ENCODE measurements around the gene DNAI1. TPM values are rescaled to one million over a fixed set of nuclear protein-coding genes. Genes with fewer than 3 reads are reported as not detected.

The DNAI1 gene
- total and polyA plus RNA-seq, 2 experiments from 2014 or later: 0.57 TPM; not detected in 1

DNA sequence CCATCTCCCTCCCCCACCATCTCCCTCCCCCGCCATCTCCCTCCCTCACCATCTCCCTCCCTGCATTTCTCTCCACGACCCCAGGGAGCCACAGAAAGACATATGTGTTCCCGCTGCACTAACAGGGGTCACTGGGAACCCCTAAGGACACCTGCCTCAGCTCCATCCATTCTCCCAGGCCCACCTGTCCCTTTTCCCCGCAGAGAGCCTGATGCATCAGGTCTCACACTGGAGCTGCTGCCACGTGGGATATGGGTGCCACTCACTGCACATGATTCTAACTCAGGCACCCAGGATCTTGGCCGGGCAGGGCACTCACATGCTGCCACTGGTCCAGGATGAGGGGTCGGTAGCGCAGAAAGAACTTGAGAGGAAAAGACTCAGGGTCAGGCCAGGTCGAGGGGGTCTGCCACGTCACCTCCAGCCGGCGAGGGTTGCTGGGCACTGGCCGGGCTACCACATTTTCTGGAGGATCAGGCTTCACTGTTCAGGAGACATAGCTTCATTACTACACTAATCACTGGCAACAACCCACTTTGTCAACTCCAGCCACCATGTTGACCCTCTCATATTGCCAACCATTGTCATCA lies 97.4 kb downstream of the DNAI1 start:
- Histone ChIP-seq H2AFZ (no peak overlapping the region), H3K4me3 (no peak overlapping the region), H3K4me1 (ENCODE audit: insufficient read depth) (peaks cover 40% of the 10 kb centered on the region), H3K9me3 (ENCODE audit: low read depth) (no peaks in the 10 kb centered on the region), H3K4me2 (no peak overlapping the region), H3K36me3 (replicated peaks; ENCODE audit: insufficient read depth, low read depth) (no peaks in the 10 kb centered on the region), H4K20me1 (ENCODE audit: insufficient read depth, poor library complexity, severe bottlenecking) (no peaks in the 10 kb centered on the region), H3K9me2 (replicated peaks; ENCODE audit: insufficient read depth) (no peaks in the 10 kb centered on the region), H3K79me2 (no peaks in the 10 kb centered on the region), H3K27ac (no peak overlapping the region), H3K27me3 (no peaks in the 10 kb centered on the region)
- TF ChIP-seq CTCF (IDR thresholded peaks at IDR 0.05; ENCODE audit: poor library complexity) (no peak), EZH2 (IDR thresholded peaks at IDR 0.05; ENCODE audit: borderline replicate concordance) (no peak), EZH2phosphoT487 (IDR thresholded peaks at IDR 0.05; ENCODE audit: low read depth, severe bottlenecking, unreplicated experiment) (no peak)
- 92% methylated on average over 12 of the region's 13 CpGs for WGBS (ENCODE audit: low lambda C conversion rate, missing lambda C conversion rate)
- DNase-seq (ENCODE audit: low spot score): no peak

DNA sequence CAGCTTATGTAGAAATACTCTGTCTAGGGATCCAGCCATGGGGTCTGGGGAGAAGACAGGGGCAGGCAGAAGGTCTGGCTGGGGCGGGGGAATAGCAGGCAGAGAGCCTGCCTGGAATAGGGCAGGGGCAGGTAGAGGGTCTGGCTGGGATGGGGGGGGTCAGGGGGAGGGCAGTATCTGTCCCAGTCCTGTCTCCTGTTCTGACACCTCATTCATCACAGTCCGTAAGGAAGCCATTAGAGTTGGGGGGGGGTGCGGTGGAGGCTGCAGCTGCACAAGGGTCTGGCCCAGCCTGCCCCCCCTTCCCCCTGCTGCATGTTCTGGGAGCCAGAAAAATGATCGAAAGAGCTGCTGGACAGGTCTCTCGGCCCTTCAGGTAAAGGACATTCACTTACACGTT lies 98.3 kb downstream of the DNAI1 start:
- Histone ChIP-seq H3K4me3 (no peak overlapping the region), H3K4me2 (no peak overlapping the region), H4K20me1 (ENCODE audit: insufficient read depth, poor library complexity, severe bottlenecking) (no peaks in the 10 kb centered on the region), H3K79me2 (no peaks in the 10 kb centered on the region), H2AFZ (no peak overlapping the region), H3K9me2 (replicated peaks; ENCODE audit: insufficient read depth) (no peaks in the 10 kb centered on the region), H3K27ac (no peak overlapping the region), H3K27me3 (no peaks in the 10 kb centered on the region), H3K9me3 (ENCODE audit: low read depth) (no peaks in the 10 kb centered on the region), H3K36me3 (replicated peaks; ENCODE audit: insufficient read depth, low read depth) (no peaks in the 10 kb centered on the region), H3K4me1 (ENCODE audit: insufficient read depth) (peaks cover 41% of the 10 kb centered on the region)
- TF ChIP-seq CTCF (IDR thresholded peaks at IDR 0.05; ENCODE audit: poor library complexity): no peak
- no peak for TF ChIP-seq EZH2 (IDR thresholded peaks at IDR 0.05; ENCODE audit: borderline replicate concordance)
- no peak for TF ChIP-seq EZH2phosphoT487 (IDR thresholded peaks at IDR 0.05; ENCODE audit: low read depth, severe bottlenecking, unreplicated experiment)
- no peak for DNase-seq (ENCODE audit: low spot score)
- WGBS (ENCODE audit: low lambda C conversion rate, missing lambda C conversion rate): 57% methylated on average over 6 of the region's 6 CpGs

DNA sequence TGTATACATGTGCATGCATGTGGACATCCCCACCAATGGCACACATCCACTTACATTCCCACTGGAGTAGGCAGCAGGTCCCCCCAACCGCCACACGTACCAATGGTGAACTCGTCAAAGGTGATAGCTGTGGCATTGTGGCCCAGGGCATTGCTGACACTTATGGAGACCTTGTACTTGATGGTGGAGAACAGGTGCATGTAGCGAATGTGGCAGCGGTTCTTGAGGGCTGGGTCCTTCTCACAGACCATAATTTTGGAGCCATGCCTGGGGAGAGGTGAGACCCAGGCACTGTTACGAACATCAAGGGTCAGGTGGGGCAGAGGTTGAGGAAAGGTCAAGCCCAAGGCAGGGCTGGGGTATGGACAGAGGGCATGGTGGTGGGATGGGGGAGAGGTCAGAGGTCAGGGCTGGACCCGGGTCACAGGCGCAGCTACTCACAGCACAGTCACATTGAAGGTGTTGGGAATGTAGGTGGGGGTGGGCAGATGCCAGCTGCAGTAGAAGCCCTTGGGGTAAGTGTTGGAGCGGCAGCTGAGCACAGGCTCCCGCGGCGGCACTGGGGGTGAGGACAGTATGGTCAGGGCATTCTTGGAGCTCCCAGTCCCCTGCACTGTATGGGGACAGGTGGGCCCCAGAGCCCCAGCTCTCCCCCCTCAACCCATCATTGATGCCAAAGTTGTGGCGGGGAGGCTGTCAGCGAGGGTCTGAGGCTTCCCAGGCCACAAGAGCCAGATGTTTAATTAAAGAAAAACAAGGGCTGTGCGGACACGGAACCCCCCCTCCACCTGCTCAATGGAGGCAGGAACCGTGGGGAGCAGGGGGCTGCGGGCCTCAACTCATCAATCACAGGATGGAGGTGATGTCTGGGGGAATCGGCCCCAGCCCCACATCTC lies 99.1 kb downstream of the DNAI1 start:
- Histone ChIP-seq H4K20me1 (ENCODE audit: insufficient read depth, poor library complexity, severe bottlenecking) (no peaks in the 10 kb centered on the region), H2AFZ (no peak overlapping the region), H3K9me2 (replicated peaks; ENCODE audit: insufficient read depth) (no peaks in the 10 kb centered on the region), H3K4me1 (ENCODE audit: insufficient read depth) (peaks cover 41% of the 10 kb centered on the region), H3K27me3 (no peaks in the 10 kb centered on the region), H3K36me3 (replicated peaks; ENCODE audit: insufficient read depth, low read depth) (no peaks in the 10 kb centered on the region), H3K27ac (no peak overlapping the region), H3K4me2 (no peak overlapping the region), H3K4me3 (no peak overlapping the region), H3K9me3 (ENCODE audit: low read depth) (no peaks in the 10 kb centered on the region), H3K79me2 (no peaks in the 10 kb centered on the region)
- TF ChIP-seq EZH2 (IDR thresholded peaks at IDR 0.05; ENCODE audit: borderline replicate concordance): no peak
- TF ChIP-seq CTCF (IDR thresholded peaks at IDR 0.05; ENCODE audit: poor library complexity): no peak
- no peak for TF ChIP-seq EZH2phosphoT487 (IDR thresholded peaks at IDR 0.05; ENCODE audit: low read depth, severe bottlenecking, unreplicated experiment)
- no peak for DNase-seq (ENCODE audit: low spot score)
- 72% methylated on average over 19 of the region's 19 CpGs for WGBS (ENCODE audit: low lambda C conversion rate, missing lambda C conversion rate)

Measured in hepatocyte (in vitro differentiated cells).